ENCODE results near the gene DNASE1L1. TPM values are rescaled to one million over a fixed set of nuclear protein-coding genes. Genes with fewer than 3 reads are reported as not detected.

DNASE1L1 gene
- polyA plus RNA-seq, 1 donor from 2014 or later: 9.2 TPM

DNA sequence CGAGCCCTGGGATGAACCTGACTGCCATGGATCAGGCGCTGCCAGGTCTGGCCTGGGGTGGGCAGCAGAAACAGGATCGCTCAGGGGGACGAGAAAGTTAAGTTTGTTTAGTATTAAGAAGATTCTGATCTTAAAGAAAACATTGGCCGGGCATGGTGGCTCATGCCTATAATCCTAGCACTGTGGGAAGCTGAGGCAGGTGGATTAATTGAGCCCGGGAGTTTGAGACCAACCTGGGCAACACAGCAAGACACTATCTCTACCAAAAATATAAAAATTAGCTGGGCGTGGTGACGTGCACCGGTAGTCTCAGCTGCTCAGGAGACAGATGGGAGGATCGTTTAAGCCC is 33.9 kb downstream of the DNASE1L1 start:
- Histone ChIP-seq H3K79me2 (replicated peaks; ENCODE audit: insufficient read depth, low read length) (peaks cover 8% of the 10 kb centered on the region), H2AFZ (ENCODE audit: low read depth, low read length) (no peak overlapping the region)

GRCh38 chrX:154374313-154375155 is 34.5 kb downstream of the DNASE1L1 start, which contains the start of gene FLNA:
FLNA (minus strand) TSS chrX:154374634; CDS start chrX:154371245, 3,389 bp downstream.
- no peak within 1 kb of the TSS for H3K4me2 ChIP-seq (ENCODE audit: low read length)
- TF ChIP-seq MXI1 (conservative IDR thresholded peaks at IDR 0.05; ENCODE audit: poor library complexity, severe bottlenecking) (no peak), CTCF (IDR thresholded peaks at IDR 0.05; ENCODE audit: poor library complexity, severe bottlenecking) (peak; percentile 34)
- H3K36me3 ChIP-seq (ENCODE audit: insufficient read depth, low read length): no peaks in the 10 kb centered on the region
- H3K79me2 ChIP-seq (replicated peaks; ENCODE audit: insufficient read depth, low read length): peaks cover 9% of the 10 kb centered on the region
- no peaks in the 10 kb centered on the region for H4K20me1 ChIP-seq (ENCODE audit: insufficient read depth)
- H3K4me3 ChIP-seq (ENCODE audit: low read length): peak within 1 kb of the TSS; percentile 35
- H2AFZ ChIP-seq (ENCODE audit: low read depth, low read length): no peak within 1 kb of the TSS
- no peaks in the 10 kb centered on the region for H3K27me3 ChIP-seq (ENCODE audit: insufficient read depth, low read depth, low read length)
- no peaks in the 10 kb centered on the region for H3F3A ChIP-seq (ENCODE audit: insufficient read depth, low read length, poor library complexity, severe bottlenecking)
- H3K9me3 ChIP-seq (ENCODE audit: low read length): no peaks in the 10 kb centered on the region
- no peaks in the 10 kb centered on the region for H3K9me2 ChIP-seq (ENCODE audit: insufficient read depth, low read length)
- H3K9ac ChIP-seq (ENCODE audit: low read length): peak within 1 kb of the TSS; percentile 26
- H3K27ac ChIP-seq (ENCODE audit: low read length): no peak within 1 kb of the TSS

More for the DNA sequence above, 33.9 kb downstream of the DNASE1L1 start:
- H3K36me3 ChIP-seq (ENCODE audit: insufficient read depth, low read length): no peaks in the 10 kb centered on the region
- no peaks in the 10 kb centered on the region for H4K20me1 ChIP-seq (ENCODE audit: insufficient read depth)
- no peaks in the 10 kb centered on the region for H3K9me3 ChIP-seq (ENCODE audit: low read length)
- H3F3A ChIP-seq (ENCODE audit: insufficient read depth, low read length, poor library complexity, severe bottlenecking): no peaks in the 10 kb centered on the region
- H3K4me3 ChIP-seq (ENCODE audit: low read length): no peak overlapping the region
- no peak overlapping the region for H3K27ac ChIP-seq (ENCODE audit: low read length)
- H3K9me2 ChIP-seq (ENCODE audit: insufficient read depth, low read length): no peaks in the 10 kb centered on the region
- H3K4me2 ChIP-seq (ENCODE audit: low read length): no peak overlapping the region
- no peaks in the 10 kb centered on the region for H3K27me3 ChIP-seq (ENCODE audit: insufficient read depth, low read depth, low read length)
- H3K9ac ChIP-seq (ENCODE audit: low read length): no peak overlapping the region
- no peak for TF ChIP-seq EP300 (conservative IDR thresholded peaks at IDR 0.05; ENCODE audit: poor library complexity, severe bottlenecking)
- no peak for TF ChIP-seq SMC3 (conservative IDR thresholded peaks at IDR 0.05; ENCODE audit: poor library complexity)
- TF ChIP-seq CTCF (IDR thresholded peaks at IDR 0.05; ENCODE audit: poor library complexity, severe bottlenecking): no peak
- TF ChIP-seq RAD21 (conservative IDR thresholded peaks at IDR 0.05): no peak
- no peak for TF ChIP-seq POLR2AphosphoS5 (IDR thresholded peaks at IDR 0.05)
- no peak for TF ChIP-seq TAF1 (IDR thresholded peaks at IDR 0.05; ENCODE audit: low read depth)
- TF ChIP-seq, protein P1, sequence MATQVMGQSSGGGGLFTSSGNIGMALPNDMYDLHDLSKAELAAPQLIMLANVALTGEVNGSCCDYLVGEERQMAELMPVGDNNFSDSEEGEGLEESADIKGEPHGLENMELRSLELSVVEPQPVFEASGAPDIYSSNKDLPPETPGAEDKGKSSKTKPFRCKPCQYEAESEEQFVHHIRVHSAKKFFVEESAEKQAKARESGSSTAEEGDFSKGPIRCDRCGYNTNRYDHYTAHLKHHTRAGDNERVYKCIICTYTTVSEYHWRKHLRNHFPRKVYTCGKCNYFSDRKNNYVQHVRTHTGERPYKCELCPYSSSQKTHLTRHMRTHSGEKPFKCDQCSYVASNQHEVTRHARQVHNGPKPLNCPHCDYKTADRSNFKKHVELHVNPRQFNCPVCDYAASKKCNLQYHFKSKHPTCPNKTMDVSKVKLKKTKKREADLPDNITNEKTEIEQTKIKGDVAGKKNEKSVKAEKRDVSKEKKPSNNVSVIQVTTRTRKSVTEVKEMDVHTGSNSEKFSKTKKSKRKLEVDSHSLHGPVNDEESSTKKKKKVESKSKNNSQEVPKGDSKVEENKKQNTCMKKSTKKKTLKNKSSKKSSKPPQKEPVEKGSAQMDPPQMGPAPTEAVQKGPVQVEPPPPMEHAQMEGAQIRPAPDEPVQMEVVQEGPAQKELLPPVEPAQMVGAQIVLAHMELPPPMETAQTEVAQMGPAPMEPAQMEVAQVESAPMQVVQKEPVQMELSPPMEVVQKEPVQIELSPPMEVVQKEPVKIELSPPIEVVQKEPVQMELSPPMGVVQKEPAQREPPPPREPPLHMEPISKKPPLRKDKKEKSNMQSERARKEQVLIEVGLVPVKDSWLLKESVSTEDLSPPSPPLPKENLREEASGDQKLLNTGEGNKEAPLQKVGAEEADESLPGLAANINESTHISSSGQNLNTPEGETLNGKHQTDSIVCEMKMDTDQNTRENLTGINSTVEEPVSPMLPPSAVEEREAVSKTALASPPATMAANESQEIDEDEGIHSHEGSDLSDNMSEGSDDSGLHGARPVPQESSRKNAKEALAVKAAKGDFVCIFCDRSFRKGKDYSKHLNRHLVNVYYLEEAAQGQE (IDR thresholded peaks at IDR 0.05; ENCODE audit: borderline replicate concordance): no peak
- TF ChIP-seq EZH2 (IDR thresholded peaks at IDR 0.05; ENCODE audit: borderline replicate concordance, insufficient read depth, low read length, poor library complexity, severe bottlenecking): no peak
- TF ChIP-seq MXI1 (conservative IDR thresholded peaks at IDR 0.05; ENCODE audit: poor library complexity, severe bottlenecking): no peak

Data from neural cell (in vitro differentiated cells).